UCSD-AML1 (cell line): Measurements from ENCODE around the gene TMED7.
"Not testable (repeated sequence)": the region's sequence is repeated elsewhere in the genome, so short reads cannot be mapped to it uniquely, and the experiment has no call there.

Experiments
- DNase-seq: peaks from one replicate; lab custom pipeline; 2025; ENCODE audit not compliant: unreplicated experiment; lab: John Stamatoyannopoulos, UW

Gene TMED7

GRCh38 chr5:115625579-115626444 lies at the start of gene TMED7:
Gene TMED7, minus strand, starts transcription at chr5:115626036. Its CDS starts 244 bp downstream, at chr5:115625792.
- peak; percentile 99 for DNase-seq

DNA sequence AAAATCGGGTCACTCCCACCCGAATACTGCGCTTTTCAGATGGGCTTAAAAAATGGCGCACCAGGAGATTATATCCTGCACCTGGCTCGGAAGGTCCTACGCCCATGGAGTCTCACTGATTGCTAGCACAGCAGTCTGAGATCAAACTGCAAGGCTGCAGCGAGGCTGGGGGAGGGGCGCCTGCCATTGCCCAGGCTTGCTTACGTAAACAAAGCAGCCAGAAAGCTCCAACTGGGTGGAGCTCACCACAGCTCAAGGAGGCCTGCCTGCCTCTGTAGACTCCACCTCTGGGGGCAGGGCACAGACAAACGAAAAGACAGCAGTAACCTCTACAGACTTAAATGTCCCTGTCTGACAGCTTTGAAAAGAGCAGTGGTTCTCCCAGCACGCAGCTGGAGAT lies 48.9 kb upstream of the TMED7 start:
- DNase-seq, result not testable (repeated sequence)

DNA sequence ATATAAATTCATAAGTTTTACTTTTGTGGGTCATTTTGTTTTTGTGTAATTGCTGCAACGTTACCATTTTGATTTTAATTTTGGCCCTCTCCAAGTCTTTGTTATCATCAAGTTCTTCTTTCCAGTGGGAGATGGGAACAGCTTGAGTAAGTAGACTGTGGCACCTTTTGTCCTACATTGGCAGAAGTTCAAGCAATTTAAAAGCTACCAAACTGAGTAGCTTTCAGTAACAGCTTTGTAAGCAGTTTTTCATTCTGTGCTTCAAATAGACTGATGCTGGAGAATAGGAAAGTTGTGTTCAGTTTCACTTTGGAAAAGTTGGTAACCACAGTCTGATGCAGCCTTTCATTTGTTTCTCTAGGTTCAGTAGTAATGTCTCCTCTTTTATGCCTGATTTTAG lies 47.8 kb upstream of the TMED7 start:
- DNase-seq, result no peak

DNA sequence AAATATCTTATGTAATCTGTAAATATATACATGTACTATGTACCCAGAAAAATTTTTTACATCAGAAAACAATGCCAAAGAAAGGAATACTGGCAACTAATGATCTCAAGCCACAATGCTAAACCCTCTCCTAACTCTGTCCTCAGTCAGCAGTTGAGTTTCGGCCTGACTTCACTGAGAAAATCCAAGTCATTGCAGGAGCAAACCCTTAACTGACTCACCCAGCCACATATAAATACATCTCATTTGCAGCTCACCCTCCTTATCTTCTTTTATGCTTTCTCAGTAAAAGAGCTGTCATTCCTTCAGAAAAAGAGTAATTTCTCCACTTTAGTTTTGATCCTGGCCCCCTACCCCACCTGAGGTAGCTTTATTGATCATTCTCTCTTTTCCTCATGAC lies 46.1 kb upstream of the TMED7 start:
- no peak for DNase-seq

GRCh38 chr5:115666023-115666422 lies 40.2 kb upstream of the TMED7 start:
- DNase-seq, result no peak

- no peak for DNase-seq
Measured at GRCh38 chr5:115661563-115661962, 35.7 kb upstream of the TMED7 start.

DNA sequence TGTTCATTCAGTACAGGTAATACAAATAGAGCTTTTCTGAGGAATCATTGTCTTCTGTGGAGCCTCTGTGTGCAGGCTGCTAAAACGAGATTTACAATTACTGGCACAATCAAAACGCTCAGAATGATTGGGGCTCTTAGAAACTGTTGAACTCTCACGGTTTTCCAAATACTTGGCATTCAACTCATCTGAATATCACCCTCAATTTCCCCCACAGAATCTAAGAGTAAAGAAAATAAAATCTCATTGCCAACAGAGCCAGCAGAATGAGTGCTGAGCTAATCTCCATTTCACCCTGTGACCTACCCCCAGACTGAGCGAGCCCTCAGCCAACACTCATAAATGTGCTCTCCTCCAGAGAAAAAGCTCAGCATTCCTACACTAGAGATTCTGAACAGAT lies 35.3 kb upstream of the TMED7 start:
- no peak for DNase-seq

DNA sequence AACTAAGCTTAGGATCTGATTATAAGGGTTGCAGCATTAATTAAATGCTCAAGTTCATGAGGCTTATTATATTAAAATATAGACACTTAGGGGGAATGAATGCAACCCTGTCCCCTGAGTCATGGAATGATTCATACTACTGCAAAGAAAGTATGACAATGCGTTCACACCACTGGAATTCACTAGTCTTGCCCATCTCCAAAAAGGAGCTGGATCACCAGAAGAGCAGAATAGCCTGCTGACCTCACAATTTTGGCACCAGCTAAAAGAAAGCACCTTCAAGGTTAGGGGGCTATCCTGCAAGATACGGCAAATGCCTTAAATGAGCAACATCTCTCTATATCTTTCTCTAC lies 32.0 kb upstream of the TMED7 start:
- no peak for DNase-seq

GRCh38 chr5:115657125-115657880 lies 31.5 kb upstream of the TMED7 start:
- DNase-seq, result no peak

GRCh38 chr5:115656404-115656803 lies 30.6 kb upstream of the TMED7 start:
- DNase-seq, result no peak

GRCh38 chr5:115655994-115656393 lies 30.2 kb upstream of the TMED7 start:
- no peak for DNase-seq

- DNase-seq, result no peak
Measured at GRCh38 chr5:115649541-115649940, 23.7 kb upstream of the TMED7 start.

GRCh38 chr5:115648056-115648455 lies 22.2 kb upstream of the TMED7 start:
- DNase-seq, result no peak

GRCh38 chr5:115645386-115645785 lies 19.6 kb upstream of the TMED7 start:
- DNase-seq, result not testable (repeated sequence)

- no peak for DNase-seq
Measured at GRCh38 chr5:115644046-115644445, 18.2 kb upstream of the TMED7 start.

DNA sequence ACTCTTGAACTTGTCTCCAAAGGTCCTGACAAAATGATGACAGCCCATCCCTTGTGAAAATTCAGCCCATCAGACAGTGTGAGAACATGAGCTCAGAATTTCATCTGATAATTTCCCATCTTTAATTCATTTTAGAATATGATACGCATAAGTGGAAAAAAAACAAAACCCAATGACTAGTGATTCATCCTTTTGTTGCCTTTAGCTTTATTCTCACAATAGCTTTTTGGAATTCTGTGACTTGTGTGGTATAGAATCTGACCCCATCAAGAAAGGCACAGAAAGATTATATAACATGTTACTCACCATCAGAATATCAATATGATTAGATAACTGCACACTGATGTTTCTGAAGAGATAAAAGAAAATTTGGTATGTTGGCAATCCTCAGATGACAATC lies 16.1 kb upstream of the TMED7 start:
- no peak for DNase-seq

DNA sequence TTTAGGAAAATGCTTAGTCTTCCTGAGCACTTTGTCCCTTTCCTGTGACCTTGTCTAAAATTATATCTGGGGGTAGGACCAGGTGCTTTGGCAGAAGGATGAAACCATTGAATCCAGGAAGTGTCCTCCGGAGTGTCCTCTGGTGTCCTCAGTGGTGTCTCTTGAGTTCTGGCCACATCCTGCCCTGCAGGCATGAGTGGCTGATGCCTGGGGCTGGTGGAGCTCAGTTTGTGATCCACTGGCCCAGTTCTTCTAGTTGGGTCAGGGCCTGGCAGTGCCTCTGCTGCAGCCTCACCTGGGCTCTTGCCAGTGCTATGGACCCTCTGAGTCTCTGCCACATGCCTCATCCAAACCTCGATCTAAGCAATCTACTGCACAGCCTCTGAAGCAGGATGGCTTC lies 14.4 kb upstream of the TMED7 start:
- no peak for DNase-seq

DNA sequence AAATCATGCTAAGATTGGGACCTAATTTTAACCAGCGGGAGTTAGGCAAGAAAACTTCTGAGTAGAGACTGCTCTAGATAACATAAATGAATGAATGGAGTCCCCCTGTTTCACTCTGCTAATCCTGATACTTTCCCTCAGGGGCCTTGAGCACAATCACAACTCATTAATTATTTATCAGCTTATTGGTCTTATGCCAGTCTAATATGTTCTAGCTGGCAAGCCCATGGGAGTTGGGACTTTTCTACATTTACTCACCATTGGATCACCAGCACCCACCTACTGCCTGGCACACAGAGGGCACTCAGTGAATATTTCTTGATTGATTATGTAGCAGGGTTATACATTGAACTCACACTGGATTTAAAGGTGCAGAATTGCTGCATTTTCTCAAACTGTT lies 13.5 kb upstream of the TMED7 start:
- no peak for DNase-seq

DNA sequence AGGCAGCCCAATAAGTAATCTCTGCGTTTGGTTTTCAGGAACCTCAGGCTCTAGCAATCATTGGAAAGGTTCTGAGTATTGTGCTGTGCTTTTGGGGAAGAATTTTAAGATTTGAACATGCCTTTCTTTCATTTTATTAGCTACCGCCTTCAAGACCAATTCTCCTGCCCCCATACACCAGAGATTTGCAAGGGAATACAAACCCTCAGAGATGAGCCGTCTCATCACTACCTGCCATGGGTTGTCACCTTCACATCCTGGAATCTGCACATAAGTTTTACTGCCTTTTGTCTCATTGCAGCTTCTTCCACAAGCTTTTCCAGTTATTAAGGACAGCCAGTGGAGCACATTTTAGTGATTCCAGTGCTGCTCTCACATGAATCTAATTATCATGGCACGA lies 11.7 kb upstream of the TMED7 start:
- no peak for DNase-seq

DNA sequence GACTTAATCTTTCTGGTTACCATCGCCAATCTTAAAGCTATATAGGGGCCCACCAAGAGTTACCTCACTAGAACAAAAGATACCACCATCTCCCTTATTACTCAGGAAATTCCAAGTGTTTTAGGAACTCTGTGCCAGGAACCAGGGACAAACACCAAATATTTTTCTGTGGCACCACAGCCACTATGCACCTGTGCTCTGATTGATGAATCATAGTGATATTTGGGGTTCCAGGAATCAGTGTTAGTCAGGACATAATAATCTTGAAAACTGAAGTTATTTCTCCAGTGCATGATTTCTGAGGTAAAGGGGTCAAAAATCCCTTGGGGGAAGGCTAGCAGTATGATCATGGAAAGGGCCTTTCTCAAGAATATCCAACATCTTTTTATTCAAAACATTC lies 10.2 kb upstream of the TMED7 start:
- no peak for DNase-seq

DNA sequence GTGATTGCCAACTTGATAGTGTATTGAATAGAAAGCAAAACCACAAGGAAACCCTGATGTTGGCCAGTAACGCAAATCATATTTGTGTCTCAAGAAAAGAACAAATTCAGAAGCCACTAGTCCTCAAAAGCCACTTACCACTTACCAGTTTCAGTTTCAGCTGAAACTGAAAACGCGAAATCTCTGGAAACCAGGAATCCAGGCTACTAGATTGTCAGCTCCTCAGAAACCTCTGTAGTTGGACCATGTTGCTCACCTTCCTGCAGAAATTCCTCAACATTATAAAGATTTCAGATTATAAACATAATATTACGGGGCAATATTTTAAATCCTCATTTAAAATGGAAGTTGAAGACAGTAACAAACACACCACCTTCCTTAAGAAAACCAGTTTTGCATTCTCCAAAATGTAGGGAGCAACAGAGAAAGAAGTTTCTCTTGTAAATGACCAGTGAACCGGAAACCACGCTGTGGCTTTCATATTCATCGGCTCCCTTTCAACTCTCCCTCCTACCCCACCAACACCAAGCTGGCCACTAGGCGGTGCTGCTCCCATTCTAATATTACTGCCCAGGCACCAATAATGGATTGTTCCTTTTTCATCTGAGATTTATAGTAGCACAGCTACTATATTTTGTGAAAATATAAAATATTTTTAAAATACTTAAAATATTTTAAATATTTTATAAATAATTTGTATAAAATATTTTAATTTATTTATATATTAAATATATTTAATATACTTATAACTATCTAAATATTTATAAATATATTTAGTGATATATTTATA lies 8.7 kb upstream of the TMED7 start:
- DNase-seq, result peak; percentile 79

- no peak for DNase-seq
Measured at GRCh38 chr5:115629903-115630302, 4.1 kb upstream of the TMED7 start.
